Skin epidermis (tissue), 12 donors: Measurements from ENCODE around the gene SERTAD3.
A peak's percentile ranks its signal among the peaks of the same experiment; 100 is the strongest.

Experiments used
- H3K27ac ChIP-seq, 21 experiments: fragments of 200-600 bp; sonication (generic) in 11 of 21; one replicate each; pipeline ENCODE4 v1.5.0; 2020; ENCODE audit warnings: mild to moderate bottlenecking in 3 of 21, inconsistent platforms in 2 of 21, moderate library complexity in 2 of 21
- H3K4me3 ChIP-seq, 7 experiments: fragments of 200-600 bp; sonication (generic) in 2 of 7; one replicate each; pipeline ENCODE4 v1.5.0; 2020; ENCODE audit warnings: inconsistent platforms in 2 of 7, mild to moderate bottlenecking in 2 of 7, moderate library complexity in 1 of 7

SERTAD3 gene

GRCh38 chr19:40392894-40393517 lies 51.1 kb downstream of the SERTAD3 start:
- peak overlapping the region in 3 of 21 experiments; percentile 17 to 30 (median 21) for H3K27ac ChIP-seq
- no peak overlapping the region for H3K4me3 ChIP-seq

DNA sequence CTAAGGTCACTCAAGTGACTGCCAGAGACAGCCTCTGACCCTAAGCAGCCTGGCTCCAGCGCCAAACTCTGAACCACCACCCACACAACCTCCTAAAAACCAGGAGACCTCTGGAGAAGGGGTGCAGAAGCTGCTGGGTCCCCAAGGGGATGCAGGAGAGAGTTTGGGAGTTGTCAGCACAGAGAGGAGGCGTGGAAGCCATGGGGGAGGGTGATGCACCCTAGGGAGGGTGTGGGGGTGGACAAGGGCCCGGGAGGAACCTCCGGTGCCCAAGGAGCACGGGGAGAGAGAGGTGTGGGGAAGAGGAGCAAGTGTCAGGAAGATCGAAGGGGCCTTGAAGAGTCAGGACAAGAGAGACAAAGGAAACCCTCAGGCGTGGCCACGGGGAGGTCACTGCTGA lies 52.0 kb downstream of the SERTAD3 start:
- no peak overlapping the region for H3K4me3 ChIP-seq
- peak overlapping the region in 1 of 21 experiments; percentile 21 for H3K27ac ChIP-seq
